Measurements from ENCODE around the gene GRM7.

DNA sequence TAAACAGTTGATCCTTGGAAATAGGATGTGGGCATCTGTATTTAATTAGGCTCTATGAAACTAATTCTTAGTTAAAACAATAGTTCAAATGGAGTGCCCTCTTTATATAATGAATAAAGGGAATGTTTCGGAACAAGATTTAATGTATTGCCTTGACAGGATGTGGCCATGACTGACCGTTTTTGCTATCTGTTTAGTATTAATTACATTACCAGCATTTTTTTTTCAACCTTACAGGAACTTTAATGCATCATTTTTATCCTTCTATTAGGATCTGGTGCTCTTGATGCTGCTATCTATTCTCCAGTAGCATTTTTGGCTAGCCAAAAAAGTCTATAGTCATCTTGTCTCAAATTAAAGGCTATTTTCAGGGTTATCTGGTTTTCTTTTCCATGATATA, 340.9 kb downstream of the GRM7 start:
- TF ChIP-seq GATA3 (IDR thresholded peaks at IDR 0.05; ENCODE audit: low read depth, low read length) (no peak), GATA2 (IDR thresholded peaks at IDR 0.05; ENCODE audit: low read depth, low read length) (no peak)

Data from SH-SY5Y (cell line).